Measurements from ENCODE around the gene TCEA2. TPM values are rescaled to one million over a fixed set of nuclear protein-coding genes. Genes with fewer than 3 reads are reported as not detected.

The TCEA2 gene
- total and polyA plus RNA-seq, 2 of the 13 experiments (the other 11 are each of a cell fraction or from before 2014, with no cell fraction given): 28.1 to 33.7 TPM

- TF ChIP-seq ZNF720 (CRISPR knock-in tag; IDR thresholded peaks at IDR 0.05) (0 out of 2 replicates have a peak, but pooled peaks have one; percentile 22), PAXIP1 (CRISPR knock-in tag; conservative IDR thresholded peaks at IDR 0.05) (no peak), ZNF570 (CRISPR knock-in tag; IDR thresholded peaks at IDR 0.05; ENCODE audit: borderline replicate concordance) (no peak), TOE1 (CRISPR knock-in tag; IDR thresholded peaks at IDR 0.05) (no peak), ZBTB43 (CRISPR knock-in tag; conservative IDR thresholded peaks at IDR 0.05) (0 out of 2 replicates have a peak, but pooled peaks have one; percentile 3), ZNF709 (CRISPR knock-in tag; IDR thresholded peaks at IDR 0.05) (peak; percentile 86; the same call in 1 of the 2 replicates), ETV5 (CRISPR knock-in tag; IDR thresholded peaks at IDR 0.05; ENCODE audit: borderline replicate concordance) (no peak; the same call in 1 of the 2 replicates), GLMP (CRISPR knock-in tag; IDR thresholded peaks at IDR 0.05; ENCODE audit: borderline replicate concordance) (no peak), ZNF609 (CRISPR knock-in tag; IDR thresholded peaks at IDR 0.05; ENCODE audit: borderline replicate concordance) (no peak), SNAPC4 (CRISPR knock-in tag; IDR thresholded peaks at IDR 0.05) (peak; percentile 35; the same call in 1 of the 2 replicates)
Measured at GRCh38 chr20:64036346-64037198, 26.4 kb upstream of the TCEA2 start (continued).
